NCI-H128 (cell line): ENCODE data around the gene FLCN.

Experiments
- DNase-seq: peaks from one replicate; lab custom pipeline; 2025; ENCODE audit not compliant: unreplicated experiment; lab: John Stamatoyannopoulos, UW

Gene FLCN

GRCh38 chr17:17236295-17237025, 508 bp downstream of the FLCN start:
- no peak for DNase-seq

DNA sequence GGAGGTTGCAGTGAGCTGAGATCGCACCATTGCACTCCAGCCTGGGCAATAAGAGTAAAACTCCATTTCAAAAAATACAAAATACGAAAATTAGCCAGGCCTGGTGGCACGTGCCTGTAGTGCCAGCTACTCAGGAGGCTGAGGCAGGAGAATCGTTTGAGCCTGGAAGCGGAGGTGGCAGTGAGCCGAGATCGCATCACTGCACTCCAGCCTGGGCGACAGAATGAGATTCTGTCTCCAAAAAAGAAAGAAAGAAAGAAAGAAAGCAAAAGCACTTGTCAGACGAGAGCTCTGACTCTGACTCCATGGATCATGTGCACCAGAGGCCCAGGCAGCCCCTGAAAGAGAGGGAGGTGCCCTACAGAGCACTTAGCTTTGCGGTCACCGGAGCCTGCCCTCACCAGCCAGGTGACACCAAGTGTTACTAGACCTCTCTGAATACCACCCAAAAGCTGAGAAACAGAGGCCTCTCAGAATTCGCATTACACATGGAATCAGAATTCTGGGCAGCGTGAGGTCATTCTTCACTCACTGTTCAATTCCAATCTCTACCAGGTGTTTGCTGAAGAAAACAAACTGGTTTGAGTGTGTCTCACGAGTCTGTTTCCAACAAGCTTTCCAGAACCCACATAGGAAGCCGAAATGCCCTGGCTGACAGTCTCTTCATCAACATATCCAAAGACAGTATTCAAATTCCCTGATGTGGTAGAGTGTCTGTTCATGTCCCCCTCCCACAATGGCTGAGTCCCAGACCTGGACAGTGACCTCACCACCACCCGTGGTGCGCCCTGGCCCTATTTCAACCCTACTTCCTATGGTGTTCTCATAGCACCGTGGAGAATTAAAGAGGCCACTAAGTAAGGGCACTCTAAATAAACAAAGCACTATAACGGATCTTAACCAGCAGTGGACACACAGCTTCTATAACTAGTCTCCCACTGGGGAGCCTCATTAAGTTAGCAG, 1.5 kb downstream of the FLCN start:
- DNase-seq, result no peak

GRCh38 chr17:17232303-17232621, 4.7 kb downstream of the FLCN start:
- DNase-seq, result no peak

DNA sequence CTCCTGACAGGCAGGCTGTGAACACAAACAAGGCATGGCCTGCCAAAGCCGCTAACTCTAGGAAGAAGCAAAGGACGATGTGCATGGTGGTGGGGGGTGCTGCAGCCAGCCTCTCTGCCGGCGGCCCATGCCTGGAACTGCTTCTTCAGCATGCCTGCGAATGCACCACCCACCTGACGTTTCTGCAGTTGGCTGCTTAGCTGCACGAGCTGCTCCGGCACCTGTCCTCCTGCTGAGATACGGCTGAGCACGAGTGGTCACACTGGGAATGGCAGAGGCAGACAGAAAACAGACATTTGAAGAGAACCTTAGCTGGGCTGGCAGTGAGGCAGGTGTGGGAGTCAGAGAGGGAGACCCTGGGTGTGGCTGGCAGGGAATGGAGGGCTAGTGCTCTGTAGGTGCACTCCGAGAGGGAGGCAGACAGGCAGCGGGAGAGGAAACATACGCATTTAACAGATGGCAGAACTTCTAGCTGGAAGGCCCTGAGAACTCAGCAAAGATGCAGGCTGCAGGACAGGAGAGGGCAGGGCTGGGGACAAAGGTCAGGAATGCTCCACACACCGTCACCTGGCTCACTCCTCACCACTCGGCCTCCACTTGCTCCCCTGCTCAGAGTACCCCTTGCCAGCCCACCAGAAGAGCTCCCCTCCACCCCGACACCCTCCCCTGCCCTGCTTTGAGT, 5.2 kb downstream of the FLCN start:
- no peak for DNase-seq

DNA sequence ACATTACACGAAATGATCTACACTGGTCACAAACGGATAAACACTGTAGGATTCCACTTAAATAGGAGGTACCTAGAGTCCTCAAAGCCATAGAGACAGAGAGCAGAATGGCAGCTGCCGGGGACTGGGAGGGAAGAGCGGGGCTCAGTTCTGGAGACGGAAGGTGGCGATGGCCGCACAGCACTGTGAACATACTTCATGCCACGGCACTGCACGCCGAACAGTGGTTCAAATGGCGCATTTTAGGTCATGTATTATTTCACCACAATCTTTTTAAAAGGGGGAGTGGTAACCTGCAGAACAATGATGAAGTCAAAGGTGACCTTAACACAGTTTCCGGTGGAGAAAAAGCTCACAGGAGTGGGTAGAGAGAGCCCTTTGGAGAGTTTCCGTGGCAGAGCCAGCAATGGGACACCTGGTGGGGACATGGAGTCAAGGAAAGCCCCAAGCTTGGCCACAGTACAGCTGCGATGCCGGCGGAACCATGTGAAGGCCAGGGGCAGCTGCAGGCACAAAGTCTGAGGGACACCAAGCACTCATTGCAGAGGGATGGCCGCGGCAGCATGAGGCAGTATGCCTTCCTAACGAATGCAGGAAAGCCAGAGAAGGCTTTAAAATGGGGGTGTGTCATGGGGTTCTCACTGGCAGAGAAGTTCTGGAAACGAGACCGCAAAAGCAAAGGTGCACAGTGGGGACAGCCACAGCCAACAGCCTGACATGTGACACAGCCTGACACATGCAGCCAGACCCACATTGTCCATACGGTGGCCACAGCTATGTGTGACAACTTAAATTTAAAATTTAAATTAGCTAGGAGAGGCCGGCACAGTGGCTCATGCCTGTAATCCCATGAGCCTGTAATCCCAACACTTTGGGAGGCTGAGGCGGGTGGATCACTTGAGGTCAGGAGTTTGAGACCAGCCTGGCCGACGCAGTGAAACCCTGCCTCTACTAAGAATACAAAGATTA, 7.3 kb downstream of the FLCN start:
- DNase-seq, result no peak

DNA sequence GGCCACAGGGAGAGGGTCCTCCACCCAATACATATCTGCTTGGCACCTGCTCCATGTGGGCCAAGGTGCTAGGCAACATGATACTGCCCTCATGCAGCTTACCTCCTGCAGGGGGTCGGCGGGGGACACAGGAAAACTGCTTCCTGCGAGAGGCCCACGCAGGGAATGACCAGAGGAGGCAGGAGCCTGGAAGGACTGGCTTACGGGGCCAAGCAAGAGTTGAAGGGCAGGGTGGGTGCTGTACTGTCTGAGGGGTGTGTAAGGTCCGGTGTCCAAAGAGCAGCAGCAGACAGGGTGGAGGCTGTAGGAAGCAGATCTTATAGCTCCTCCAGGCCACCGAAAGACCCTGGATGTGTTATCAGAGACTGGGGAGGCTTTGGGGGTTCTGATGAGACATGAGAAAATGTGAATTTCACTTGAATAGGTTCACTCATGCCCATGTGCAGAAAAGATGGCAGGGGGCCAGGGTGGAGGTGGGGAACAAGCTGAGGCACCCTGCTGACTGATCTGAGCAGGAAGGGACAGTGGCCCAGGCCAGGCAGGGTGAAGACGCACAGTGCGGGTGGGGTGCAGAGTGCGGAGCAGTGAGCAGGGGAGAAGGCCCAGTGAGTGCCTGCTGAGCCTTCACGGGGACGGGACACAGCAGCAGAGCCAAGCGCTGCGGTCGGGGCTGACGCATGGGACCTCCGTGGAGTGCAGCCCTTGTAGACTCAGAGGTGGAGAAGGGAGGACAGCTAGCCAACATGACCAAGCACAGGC, 8.3 kb downstream of the FLCN start:
- DNase-seq, result no peak

DNA sequence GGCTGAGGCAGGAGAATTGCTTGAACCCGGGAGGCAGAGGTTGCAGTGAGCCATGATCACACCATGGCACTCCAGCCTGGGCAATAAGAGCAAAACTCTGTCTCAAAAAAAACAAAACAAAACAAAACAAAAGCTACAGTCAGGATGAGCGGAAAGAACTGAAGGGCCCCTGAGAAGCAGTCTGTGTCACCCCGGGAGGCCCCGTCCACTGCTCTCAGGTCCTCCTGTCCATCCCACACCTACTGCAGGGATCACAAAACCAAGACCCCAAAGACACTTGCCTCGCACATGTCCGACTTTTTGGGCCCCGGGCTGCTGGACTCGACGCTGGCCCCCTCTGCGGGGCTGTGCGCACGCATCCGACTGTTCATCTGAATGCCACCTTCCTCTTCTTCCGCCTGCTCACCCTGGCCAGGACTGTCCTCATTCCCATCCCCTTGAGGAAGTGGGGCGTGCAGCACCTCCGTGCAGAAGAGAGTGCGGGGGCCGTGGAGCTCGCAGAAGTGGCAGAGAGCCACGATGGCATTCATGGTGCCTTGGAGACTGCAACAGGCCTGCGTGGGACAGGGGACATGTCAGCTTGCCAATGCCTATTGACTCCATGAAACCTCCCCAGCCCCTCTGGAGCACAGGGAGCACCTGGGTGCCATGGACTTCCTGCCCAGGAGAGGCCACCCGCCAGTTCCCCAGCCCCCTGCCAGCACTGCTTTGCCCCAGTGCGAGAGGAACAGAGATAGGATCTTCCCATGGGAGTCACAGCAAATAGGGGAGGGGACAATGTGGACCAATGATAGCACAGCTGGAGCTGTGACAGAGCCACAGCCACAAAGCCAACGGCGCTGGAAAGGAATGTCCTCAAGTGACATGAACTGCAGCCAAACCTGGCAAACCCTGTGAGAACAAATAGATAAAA, 9.1 kb downstream of the FLCN start:
- DNase-seq, result no peak

GRCh38 chr17:17226451-17227265, 10.3 kb downstream of the FLCN start:
- no peak for DNase-seq

DNA sequence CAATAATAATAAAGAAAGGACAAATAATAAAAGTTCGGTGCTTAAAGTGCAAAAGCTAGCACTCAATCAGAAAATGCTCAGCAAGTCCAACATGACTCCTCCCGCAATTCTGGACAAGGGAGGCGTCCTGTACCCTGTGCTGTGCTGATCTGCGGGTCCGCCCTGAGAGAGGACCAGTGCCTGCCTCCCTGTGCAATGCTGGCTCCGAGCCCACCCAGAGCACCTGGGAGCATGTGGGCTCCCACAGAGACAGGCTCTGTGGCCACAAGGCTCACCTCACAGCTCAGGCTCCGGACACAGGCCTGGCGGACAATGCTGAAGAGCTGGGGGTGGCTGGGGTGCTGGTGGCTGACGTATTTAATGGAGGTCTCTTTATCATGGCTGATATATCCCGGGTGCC, 11.1 kb downstream of the FLCN start:
- DNase-seq, result no peak

GRCh38 chr17:17224137-17224536, 12.8 kb downstream of the FLCN start:
- no peak for DNase-seq

DNA sequence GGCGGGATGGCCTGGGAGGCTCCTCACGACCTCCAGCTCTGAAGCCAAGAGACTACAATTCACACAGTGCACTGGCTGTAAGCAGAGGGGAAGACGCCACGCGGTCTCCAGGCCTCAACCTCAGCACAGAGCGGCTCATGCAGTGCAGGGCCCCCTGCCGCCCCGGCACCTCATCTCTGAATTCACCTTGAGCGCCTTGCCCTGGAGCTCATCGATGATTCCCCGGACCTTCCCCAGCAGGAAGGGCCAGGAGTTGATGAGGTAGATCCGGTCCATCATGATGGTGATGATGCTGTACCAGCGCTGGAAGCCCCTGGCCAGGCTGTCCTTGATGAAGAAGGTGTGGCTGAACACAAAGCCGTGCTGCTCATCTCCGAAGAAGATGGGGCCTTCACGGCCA, 13.2 kb downstream of the FLCN start:
- DNase-seq, result no peak

DNA sequence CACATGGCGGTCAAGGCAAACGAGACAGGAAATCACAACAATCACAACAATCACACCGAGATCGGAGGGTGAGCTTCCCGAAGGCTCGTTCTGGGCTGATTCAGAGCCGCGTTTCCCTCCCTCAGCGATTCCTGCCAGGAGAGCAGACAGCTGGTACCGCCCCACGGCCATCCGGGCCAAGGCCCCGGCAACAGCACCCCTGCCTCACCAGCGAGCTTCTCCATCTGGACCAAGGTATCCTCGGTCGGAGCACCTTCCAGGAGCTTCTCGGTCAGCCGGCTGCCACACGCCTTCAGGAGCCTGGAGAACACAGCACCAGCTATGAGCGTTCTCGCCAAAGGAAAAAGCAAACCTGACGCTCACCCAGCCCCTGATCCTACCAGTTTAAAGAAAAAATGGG, 15.6 kb downstream of the FLCN start:
- no peak for DNase-seq

DNA sequence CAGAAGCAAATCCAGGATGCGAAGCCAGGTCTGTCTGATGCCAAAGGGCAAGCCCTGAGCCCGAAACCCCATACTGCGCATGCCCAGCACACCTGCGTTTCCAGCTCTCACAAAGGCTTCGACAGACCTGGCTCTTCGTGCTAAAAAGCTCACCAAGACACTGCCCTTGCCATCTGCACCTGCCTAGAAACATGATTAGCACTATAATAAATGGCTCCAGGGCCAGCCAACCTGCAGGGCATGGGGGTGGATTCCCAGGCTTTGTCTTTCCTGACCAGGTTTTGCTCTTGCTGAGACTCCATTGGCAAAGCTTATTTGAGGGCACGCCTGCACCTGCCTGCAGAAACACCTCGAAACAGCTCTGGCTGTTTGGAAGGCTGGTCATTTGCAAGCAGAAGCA, 16.4 kb downstream of the FLCN start:
- no peak for DNase-seq

GRCh38 chr17:17217995-17218394, 19.0 kb downstream of the FLCN start:
- no peak for DNase-seq

DNA sequence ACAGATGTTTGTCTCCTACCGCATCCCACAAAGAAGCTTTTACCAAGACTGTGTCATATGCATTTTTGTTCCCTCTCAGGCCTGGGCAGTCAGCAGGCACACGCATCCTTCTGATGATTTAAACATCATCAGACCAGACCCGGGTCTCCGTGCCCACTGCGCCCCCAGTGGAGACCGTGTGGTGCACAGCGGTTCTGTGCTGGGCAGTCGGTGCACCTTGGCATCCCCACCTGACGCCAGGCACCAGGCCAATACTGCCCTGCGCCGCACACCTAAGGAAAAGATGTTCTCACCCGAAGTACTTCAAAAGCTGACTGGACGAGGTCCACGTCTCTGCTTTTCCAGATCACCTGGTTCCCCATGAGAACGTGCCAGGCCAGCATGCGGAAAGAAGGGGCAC, 20.2 kb downstream of the FLCN start:
- no peak for DNase-seq

GRCh38 chr17:17216236-17216635, 20.7 kb downstream of the FLCN start:
- DNase-seq, result no peak

DNA sequence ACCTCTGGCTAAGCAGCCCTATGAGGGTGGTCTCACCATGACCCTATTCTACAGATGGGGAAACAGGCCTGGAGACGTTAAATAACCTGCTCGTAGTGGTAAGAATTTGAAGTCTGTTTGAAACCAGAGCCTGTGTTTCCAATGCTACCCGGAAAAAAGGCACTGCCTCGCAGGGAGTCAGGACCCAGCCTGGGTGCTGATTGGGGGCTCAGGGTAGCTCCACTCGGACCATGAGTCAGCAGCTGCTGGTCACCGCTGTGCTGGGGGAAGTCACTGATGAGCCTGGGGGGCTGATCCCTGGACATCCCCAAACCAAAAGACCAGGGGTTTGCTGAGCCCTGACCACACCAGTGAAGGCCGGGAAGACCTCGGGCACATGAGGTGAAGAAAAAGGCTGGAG, 21.4 kb downstream of the FLCN start:
- DNase-seq, result no peak
